HAP-1 (cell line): ENCODE results near the gene LRRC51.

Experiments
- DNase-seq, 2 experiments: peaks; one replicate each; pipeline ENCODE4 v3.0.0-alpha.2; 2016 to 2020; ENCODE audit warnings: low spot score in 2 of 2
- H3K27me3 ChIP-seq: fragments of 250-450 bp; sonication (Bioruptor Pico); 2 replicates; pipeline ENCODE4 v1.5.1; 2020; ENCODE audit warnings: low read depth, mild to moderate bottlenecking, moderate library complexity
- H3K36me3 ChIP-seq: fragments of 250-450 bp; sonication (Bioruptor Pico); replicated peaks from 2 replicates; pipeline ENCODE4 v1.5.1; 2020; ENCODE audit warnings: mild to moderate bottlenecking
- H3K4me1 ChIP-seq: fragments of 250-450 bp; sonication (Bioruptor Pico); 2 replicates; pipeline ENCODE4 v1.5.1; 2020; ENCODE audit warnings: mild to moderate bottlenecking
- H3K4me3 ChIP-seq: fragments of 250-450 bp; sonication (Bioruptor Pico); 2 replicates; pipeline ENCODE4 v1.5.1; 2020; ENCODE audit warnings: mild to moderate bottlenecking, moderate library complexity
- H3K9me3 ChIP-seq: fragments of 250-450 bp; sonication (Bioruptor Pico); 2 replicates; pipeline ENCODE4 v1.5.1; 2020; ENCODE audit warnings: mild to moderate bottlenecking, moderate library complexity
- in situ Hi-C: fragments of 300-500 bp; cut with MboI; formaldehyde crosslinking; loops from 3 replicates; pipeline ENCODE4 v1.14.3; 2020; ENCODE audit warnings: low sequenced_read_pairs, inconsistent platforms, mixed read lengths

The LRRC51 gene, protein sequence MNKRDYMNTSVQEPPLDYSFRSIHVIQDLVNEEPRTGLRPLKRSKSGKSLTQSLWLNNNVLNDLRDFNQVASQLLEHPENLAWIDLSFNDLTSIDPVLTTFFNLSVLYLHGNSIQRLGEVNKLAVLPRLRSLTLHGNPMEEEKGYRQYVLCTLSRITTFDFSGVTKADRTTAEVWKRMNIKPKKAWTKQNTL

GRCh38 chr11:72080326-72081183 lies at the start of gene LRRC51, which contains the start of gene NUMA1:
TSS of gene LRRC51 (plus strand) at chr11:72080850. CDS start at chr11:72089084, 8,234 bp downstream.
TSS of gene NUMA1 (minus strand) at chr11:72080542. CDS start at chr11:72035943, 44,599 bp downstream.
- DNase-seq, result peak; percentile 99 to 100
- in situ Hi-C loops, result no loop called here
- peaks cover 11% of the 10 kb centered on the region for H3K4me1 ChIP-seq

DNA sequence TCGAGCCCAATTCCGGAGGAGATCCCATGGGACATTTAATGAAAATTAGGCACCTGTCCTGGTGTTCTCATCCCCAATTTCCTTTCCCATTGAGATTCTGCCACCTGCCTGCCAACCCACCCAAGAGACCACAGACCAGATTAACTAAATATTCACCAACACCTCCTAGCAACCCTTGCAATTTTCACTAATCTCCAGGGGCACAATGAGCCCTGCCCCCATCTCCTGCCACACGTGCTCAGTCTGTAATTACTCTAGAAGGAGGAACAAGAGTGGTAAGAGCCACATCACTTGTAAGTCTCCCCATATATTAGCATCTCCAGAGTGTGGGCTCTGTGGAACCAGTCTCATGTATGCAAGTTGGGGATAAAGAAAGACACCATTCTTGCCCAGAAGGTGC lies 44.0 kb upstream of the LRRC51 start:
- DNase-seq, result no peak
- Histone ChIP-seq H3K4me1 (peaks cover 26% of the 10 kb centered on the region), H3K4me3 (no peak overlapping the region), H3K9me3 (no peaks in the 10 kb centered on the region), H3K36me3 (peaks cover 29% of the 10 kb centered on the region), H3K27me3 (no peaks in the 10 kb centered on the region)
- in situ Hi-C loops, result no loop called here

More at GRCh38 chr11:72080326-72081183, at the start of gene LRRC51, which contains the start of gene NUMA1:
- Histone ChIP-seq H3K36me3 (0 out of 2 replicates have a peak, but pooled peaks cover 4% of the 10 kb centered on the region), H3K27me3 (no peaks in the 10 kb centered on the region), H3K9me3 (no peaks in the 10 kb centered on the region), H3K4me3 (peak within 1 kb of the TSS; percentile 79)

DNA sequence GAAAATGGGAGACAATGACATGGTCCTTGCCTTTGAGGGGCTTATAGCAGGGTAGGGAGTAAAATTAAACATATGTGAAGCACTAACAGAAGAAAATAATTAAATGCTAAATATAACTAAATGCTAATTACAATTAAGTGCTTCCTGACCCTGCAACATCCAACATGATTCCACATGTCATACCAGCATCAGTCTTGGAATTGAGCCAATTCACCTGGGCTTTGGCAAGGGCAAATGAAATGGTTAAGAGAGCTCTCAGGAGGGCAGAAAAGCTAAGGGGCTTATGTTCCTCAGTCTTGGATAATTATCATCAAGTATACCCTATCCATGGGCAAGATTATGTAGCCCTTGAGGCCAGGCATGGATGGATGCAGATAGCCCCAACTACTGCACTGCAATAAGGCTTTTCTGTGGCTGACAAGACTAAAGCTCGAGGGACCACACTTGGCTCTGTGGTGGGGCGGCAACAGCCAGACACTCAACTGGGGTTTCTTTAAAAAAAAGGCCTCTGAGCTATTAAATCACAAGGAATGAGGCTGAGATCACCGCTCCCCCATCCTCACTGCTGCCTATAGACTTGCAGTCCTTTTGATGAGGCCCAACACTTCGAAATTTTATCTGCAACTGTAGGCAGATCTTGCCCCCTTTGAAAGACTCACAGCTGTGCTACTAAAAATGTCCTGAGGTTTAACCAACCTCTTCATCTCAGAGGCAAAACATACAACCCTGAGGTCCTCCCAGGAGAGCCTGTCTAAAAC lies 42.9 kb upstream of the LRRC51 start:
- in situ Hi-C loops, result no loop called here
- no peak overlapping the region for H3K4me3 ChIP-seq
- H3K9me3 ChIP-seq, result no peaks in the 10 kb centered on the region
- DNase-seq, result no peak
- peaks cover 24% of the 10 kb centered on the region for H3K36me3 ChIP-seq
- peaks cover 34% of the 10 kb centered on the region for H3K4me1 ChIP-seq
- H3K27me3 ChIP-seq, result no peaks in the 10 kb centered on the region

- in situ Hi-C loops, result no loop called here
- no peak overlapping the region for H3K4me3 ChIP-seq
- no peaks in the 10 kb centered on the region for H3K9me3 ChIP-seq
- H3K27me3 ChIP-seq, result no peaks in the 10 kb centered on the region
- no peak for DNase-seq
- peaks cover 23% of the 10 kb centered on the region for H3K36me3 ChIP-seq
- peaks cover 36% of the 10 kb centered on the region for H3K4me1 ChIP-seq
These were observed 42.2 kb upstream of the LRRC51 start for GRCh38 chr11:72038491-72038890.

GRCh38 chr11:72039031-72039855 lies 41.4 kb upstream of the LRRC51 start:
- Histone ChIP-seq H3K4me3 (no peak overlapping the region), H3K4me1 (peaks cover 36% of the 10 kb centered on the region), H3K9me3 (no peaks in the 10 kb centered on the region), H3K36me3 (peaks cover 15% of the 10 kb centered on the region), H3K27me3 (no peaks in the 10 kb centered on the region)
- DNase-seq, result no peak
- in situ Hi-C loops, result no loop called here

- H3K36me3 ChIP-seq, result peaks cover 12% of the 10 kb centered on the region
- no peaks in the 10 kb centered on the region for H3K27me3 ChIP-seq
- no peak for DNase-seq
- H3K4me1 ChIP-seq, result peaks cover 36% of the 10 kb centered on the region
- in situ Hi-C loops, result no loop called here
- H3K9me3 ChIP-seq, result no peaks in the 10 kb centered on the region
- H3K4me3 ChIP-seq, result peak overlapping the region; percentile 26
These were observed 40.7 kb upstream of the LRRC51 start for GRCh38 chr11:72039856-72040401.

DNA sequence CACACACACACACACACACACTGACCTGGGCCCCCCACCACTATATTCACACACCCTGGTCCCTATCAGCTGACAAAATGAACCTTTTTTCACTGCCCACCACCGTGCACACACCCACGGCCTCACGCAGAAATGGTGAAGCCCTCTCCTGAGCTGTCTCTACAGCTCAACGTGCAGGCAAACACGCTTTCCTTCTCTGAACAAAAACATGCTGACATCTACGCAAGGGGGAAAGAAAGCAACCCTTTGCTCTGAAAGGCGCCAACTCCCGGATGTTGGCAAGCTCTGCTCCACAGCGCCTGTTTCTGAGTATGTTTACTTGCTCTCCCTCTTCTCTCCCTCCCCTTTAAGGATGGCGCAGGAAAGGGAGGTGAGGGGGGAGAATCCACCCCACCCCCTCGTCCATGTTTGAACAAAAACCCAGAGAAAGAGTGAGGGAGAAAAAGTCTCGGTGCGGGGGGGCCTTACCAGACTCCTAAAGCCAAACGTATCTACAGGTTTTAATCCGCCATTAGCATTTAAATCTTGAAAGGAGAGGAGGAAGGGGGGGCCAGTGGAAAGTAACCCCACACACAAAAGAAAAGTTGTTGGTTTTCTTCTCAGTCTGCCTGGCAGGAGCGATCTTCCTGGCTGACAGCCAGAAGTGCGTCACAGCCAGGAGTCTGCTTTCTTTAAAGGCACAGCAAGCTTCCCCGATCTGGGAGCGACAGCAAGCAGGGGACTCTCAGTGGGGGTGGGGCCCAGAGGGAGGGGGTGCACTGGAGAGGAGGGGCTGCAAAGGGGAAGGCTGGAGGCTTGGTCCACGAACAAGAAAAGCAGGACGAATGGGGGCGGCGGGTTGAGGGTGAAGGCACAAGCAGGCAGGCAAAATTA lies 39.9 kb upstream of the LRRC51 start:
- in situ Hi-C loops, result no loop called here
- no peaks in the 10 kb centered on the region for H3K9me3 ChIP-seq
- peaks cover 36% of the 10 kb centered on the region for H3K4me1 ChIP-seq
- H3K4me3 ChIP-seq, result peak overlapping the region; percentile 26
- no peaks in the 10 kb centered on the region for H3K27me3 ChIP-seq
- peak; percentile 97 to 99 for DNase-seq
- peaks cover 4% of the 10 kb centered on the region; the same call in 1 of the 2 replicates for H3K36me3 ChIP-seq

- no peaks in the 10 kb centered on the region for H3K9me3 ChIP-seq
- in situ Hi-C loops, result no loop called here
- H3K27me3 ChIP-seq, result no peaks in the 10 kb centered on the region
- DNase-seq, result peak; percentile 72 to 82
- peaks cover 4% of the 10 kb centered on the region; the same call in 1 of the 2 replicates for H3K36me3 ChIP-seq
- H3K4me1 ChIP-seq, result peaks cover 36% of the 10 kb centered on the region
- H3K4me3 ChIP-seq, result peak overlapping the region; percentile 26
These were observed 39.1 kb upstream of the LRRC51 start for GRCh38 chr11:72041364-72042063.

- Histone ChIP-seq H3K4me3 (peak overlapping the region; percentile 26), H3K9me3 (no peaks in the 10 kb centered on the region), H3K4me1 (peaks cover 34% of the 10 kb centered on the region), H3K27me3 (no peaks in the 10 kb centered on the region), H3K36me3 (peaks cover 7% of the 10 kb centered on the region; the same call in 1 of the 2 replicates)
- no peak for DNase-seq
- in situ Hi-C loops, result no loop called here
These were observed 38.4 kb upstream of the LRRC51 start for GRCh38 chr11:72042064-72042745.

DNA sequence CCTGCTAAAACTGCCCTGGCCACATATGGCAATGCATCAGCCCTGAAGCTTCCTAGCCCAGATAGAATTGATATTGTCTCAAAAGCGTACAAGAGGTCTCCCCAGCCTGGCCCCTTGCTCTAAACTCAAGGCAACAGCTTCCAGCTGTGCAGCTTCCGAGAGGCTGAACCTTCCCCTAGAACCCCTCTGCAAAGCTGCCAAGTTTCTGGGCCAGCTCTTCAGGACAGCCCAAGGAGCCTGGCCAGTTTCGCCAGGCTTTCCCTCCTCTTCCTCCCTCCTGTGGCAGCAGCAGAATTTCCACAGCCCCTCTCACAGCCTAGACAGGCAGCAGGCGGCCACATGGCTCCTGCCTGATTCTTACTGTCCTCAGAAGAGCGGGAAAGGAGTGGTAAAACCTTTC lies 34.8 kb upstream of the LRRC51 start:
- in situ Hi-C loops, result no loop called here
- peaks cover 8% of the 10 kb centered on the region for H3K36me3 ChIP-seq

GRCh38 chr11:72048766-72049460 lies 31.7 kb upstream of the LRRC51 start:
- DNase-seq, result peak; percentile 24 to 26
- in situ Hi-C loops, result no loop called here
- H3K4me1 ChIP-seq, result peaks cover 10% of the 10 kb centered on the region; the same call in 1 of the 2 replicates

More for the DNA sequence above, 34.8 kb upstream of the LRRC51 start:
- Histone ChIP-seq H3K9me3 (no peaks in the 10 kb centered on the region), H3K27me3 (no peaks in the 10 kb centered on the region), H3K4me1 (peaks cover 21% of the 10 kb centered on the region), H3K4me3 (no peak overlapping the region)
- DNase-seq, result no peak

More at GRCh38 chr11:72048766-72049460, 31.7 kb upstream of the LRRC51 start:
- Histone ChIP-seq H3K36me3 (peaks cover 8% of the 10 kb centered on the region), H3K9me3 (no peaks in the 10 kb centered on the region), H3K27me3 (no peaks in the 10 kb centered on the region), H3K4me3 (no peak overlapping the region)
